ENCODE data around the gene LRRK2.

Gene LRRK2

DNA sequence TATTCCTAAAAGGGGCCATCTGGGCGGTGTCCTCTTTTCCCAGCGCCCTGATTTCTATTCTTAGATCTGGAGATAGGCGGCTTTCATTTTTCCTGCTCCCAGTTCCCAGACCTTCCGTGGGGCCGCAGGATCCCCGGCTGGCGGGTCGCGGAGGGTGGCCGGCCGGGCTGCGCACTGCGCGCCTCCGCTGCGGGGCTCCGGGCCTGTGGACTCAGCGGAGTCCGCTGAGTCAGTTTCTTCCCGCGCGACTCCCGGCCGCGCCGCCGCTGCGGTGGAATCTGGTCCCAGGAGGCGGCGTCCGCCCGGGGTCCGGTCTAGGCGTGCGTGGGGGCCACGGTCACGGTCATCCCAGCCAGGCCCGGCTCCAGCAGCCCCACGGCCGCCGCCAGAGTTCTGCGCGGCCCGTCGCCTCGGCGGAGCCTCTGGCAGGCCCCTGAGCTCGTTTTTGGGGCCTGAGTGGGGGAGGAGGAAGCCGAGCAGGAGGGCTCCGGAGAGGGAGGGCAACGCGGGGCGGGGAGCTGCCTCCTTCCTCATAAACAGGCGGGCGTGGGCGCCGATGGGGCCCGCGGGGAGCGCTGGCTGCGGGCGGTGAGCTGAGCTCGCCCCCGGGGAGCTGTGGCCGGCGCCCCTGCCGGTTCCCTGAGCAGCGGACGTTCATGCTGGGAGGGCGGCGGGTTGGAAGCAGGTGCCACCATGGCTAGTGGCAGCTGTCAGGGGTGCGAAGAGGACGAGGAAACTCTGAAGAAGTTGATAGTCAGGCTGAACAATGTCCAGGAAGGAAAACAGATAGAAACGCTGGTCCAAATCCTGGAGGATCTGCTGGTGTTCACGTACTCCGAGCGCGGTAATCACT, at the start of gene LRRK2:
TSS of gene LRRK2 (plus strand) at position 559 of the 853 bp plus-strand sequence. CDS start at position 694, 135 bp downstream.
- peak; percentile 11 to 28 for DNase-seq (ENCODE audit: extremely low read depth in 1 of 2, low read depth in 1 of 2)

GRCh38 chr12:40175045-40175444, 49.8 kb upstream of the LRRK2 start:
- DNase-seq (ENCODE audit: extremely low read depth in 1 of 2, low read depth in 1 of 2): no peak

GRCh38 chr12:40175489-40175888, 49.3 kb upstream of the LRRK2 start:
- no peak for DNase-seq (ENCODE audit: extremely low read depth in 1 of 2, low read depth in 1 of 2)

DNA sequence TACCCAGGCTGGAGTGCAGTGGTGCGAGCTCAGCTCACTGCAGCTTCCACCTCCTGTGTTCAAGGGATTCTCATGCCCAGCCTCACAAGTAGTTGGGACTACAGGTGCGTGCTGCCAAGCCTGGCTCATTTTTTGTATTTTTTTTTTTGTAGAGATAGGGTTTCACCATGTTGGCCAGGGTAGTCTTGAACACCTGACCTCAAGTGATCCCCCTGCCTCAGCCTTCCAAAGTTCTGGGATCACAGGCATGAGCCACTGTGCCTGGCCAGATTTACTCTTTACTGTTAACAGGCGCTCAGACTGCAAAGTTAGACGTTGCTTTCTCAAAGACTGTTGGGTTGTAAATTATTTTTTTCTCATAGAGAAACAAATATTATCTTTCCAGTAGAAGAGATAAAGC, 46.1 kb upstream of the LRRK2 start:
- no peak for DNase-seq (ENCODE audit: extremely low read depth in 1 of 2, low read depth in 1 of 2)

- no peak for DNase-seq (ENCODE audit: extremely low read depth in 1 of 2, low read depth in 1 of 2)
Measured at GRCh38 chr12:40181490-40181889, 43.3 kb upstream of the LRRK2 start.

- no peak for DNase-seq (ENCODE audit: extremely low read depth in 1 of 2, low read depth in 1 of 2)
Measured at GRCh38 chr12:40183715-40184114, 41.1 kb upstream of the LRRK2 start.

DNA sequence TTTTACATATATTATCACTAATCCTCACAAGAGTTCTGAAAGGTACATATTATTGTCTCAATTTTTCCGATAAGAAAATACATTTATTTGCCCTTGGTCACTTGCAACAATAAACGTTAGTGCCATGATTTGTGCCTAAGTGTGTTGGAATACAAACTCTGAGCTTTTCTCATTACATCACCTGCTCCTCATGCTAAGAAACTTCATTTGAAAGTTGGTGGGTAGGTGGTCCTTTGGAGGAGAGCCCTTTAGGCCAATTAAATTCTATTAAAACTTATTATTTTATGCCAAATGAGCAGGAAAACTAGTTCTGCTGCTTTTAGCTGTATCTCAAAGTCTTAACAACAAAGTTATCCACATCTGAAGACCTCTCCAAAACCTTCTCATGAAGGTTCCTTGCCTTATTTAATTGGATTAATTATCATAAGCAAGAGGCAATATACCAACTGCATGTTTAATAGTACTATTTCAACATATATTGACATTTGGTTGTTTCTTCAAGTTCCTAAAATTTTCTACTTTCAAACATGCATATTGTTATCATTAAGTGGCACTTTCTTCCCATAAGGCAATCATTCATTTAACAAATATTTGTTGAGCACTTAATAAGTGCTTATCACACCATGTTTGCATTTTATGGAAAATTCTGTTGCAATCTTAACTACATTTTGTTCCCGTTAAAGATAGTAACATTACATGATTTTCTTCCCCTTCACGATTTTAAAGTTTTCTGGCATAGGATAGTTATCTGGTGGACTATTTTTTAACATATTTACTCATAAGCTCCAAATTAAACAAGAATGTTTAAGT, 40.1 kb upstream of the LRRK2 start:
- DNase-seq (ENCODE audit: extremely low read depth in 1 of 2, low read depth in 1 of 2): no peak

- no peak for DNase-seq (ENCODE audit: extremely low read depth in 1 of 2, low read depth in 1 of 2)
Measured at GRCh38 chr12:40185303-40185693, 39.5 kb upstream of the LRRK2 start.

GRCh38 chr12:40188558-40189320, 36.1 kb upstream of the LRRK2 start:
- no peak for DNase-seq (ENCODE audit: extremely low read depth in 1 of 2, low read depth in 1 of 2)

DNA sequence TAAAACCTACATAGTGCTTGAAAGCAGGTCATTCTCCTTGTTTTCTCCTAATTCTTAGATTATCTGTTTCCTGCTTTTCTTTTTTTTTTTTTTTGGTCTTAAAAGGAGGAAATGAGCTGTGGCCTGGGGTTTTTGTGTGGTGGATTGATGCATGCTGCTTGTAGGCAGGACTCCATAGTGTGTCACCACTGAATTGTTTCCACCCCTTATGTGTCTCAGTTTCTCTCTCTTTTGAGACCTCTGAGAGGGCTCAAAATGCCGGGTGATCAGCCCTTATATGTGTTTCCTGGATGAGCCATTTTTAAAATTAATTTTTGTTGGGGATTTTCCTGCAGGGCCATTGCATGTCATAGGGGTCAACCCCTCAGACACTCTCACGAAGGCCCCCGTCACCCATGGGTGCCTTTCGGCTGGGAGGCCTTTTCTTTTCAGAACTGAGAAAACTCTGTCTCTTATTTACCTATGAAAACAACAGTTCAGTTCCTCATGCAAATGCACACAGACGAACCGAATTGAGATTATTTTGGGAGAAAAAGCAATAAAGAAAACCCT, 32.0 kb upstream of the LRRK2 start:
- DNase-seq (ENCODE audit: extremely low read depth in 1 of 2, low read depth in 1 of 2): no peak

DNA sequence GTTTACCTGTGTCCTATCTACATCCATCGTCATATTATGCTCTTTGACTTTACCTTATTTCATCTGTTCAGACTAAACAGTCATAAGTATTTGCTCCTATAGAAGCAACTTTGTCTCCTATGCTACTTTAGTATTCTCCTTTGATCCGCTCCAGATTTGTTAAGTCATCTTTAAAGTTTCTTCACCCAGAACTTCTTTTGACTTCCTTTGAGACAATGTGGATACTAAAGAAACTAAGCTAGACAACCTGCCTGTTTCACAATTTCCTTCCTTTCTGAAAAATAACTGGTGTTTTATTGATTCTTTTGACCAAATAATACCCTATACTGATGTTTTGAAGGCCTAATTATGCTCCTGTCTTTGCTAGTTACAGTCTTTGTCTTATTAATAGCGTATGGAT, 30.0 kb upstream of the LRRK2 start:
- no peak for DNase-seq (ENCODE audit: extremely low read depth in 1 of 2, low read depth in 1 of 2)

- DNase-seq (ENCODE audit: extremely low read depth in 1 of 2, low read depth in 1 of 2): no peak
Measured at GRCh38 chr12:40197590-40197989, 27.2 kb upstream of the LRRK2 start.

DNA sequence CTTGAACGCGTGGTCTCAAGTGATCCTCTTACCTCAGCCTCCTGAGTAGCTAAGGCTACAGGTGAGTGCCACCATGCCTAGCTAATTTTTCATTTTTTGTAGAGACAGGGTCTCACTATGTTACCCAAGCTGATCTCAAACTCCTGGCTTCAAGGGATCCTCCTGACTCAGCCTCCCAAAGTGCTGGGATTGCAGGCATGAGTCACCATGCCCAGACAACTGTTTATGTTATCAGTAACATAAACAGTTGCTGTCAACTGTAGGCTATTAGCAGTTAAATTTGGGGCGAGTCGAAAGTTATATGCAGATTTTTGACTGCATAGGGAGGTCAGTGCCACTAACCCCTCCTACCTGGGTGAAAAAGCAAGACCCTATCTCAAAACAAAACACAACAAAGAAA, 26.2 kb upstream of the LRRK2 start:
- DNase-seq (ENCODE audit: extremely low read depth in 1 of 2, low read depth in 1 of 2): no peak

GRCh38 chr12:40202095-40203059, 22.4 kb upstream of the LRRK2 start:
- DNase-seq (ENCODE audit: extremely low read depth in 1 of 2, low read depth in 1 of 2): no peak

GRCh38 chr12:40203060-40203430, 21.8 kb upstream of the LRRK2 start:
- no peak for DNase-seq (ENCODE audit: extremely low read depth in 1 of 2, low read depth in 1 of 2)

DNA sequence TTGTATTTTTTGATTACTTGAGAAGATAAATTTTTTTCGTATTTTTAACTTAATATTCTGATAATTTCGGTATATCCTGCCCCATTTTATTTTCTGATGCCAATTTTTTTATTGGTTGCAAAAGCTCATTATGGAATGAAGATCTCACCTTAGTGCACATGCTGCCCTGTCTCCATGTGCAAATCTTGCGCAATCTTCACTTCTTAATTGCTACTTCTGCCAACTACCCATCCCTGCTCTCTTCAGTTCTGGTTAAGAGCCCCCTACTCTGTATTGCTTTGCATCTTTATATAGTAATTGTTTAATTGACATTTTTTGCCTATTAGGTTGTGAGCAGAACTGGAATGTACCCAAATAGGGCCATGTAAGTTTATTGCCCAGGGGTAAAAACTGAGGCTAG, 20.5 kb upstream of the LRRK2 start:
- DNase-seq (ENCODE audit: extremely low read depth in 1 of 2, low read depth in 1 of 2): no peak

- no peak for DNase-seq (ENCODE audit: extremely low read depth in 1 of 2, low read depth in 1 of 2)
Measured at GRCh38 chr12:40207551-40207950, 17.2 kb upstream of the LRRK2 start.

DNA sequence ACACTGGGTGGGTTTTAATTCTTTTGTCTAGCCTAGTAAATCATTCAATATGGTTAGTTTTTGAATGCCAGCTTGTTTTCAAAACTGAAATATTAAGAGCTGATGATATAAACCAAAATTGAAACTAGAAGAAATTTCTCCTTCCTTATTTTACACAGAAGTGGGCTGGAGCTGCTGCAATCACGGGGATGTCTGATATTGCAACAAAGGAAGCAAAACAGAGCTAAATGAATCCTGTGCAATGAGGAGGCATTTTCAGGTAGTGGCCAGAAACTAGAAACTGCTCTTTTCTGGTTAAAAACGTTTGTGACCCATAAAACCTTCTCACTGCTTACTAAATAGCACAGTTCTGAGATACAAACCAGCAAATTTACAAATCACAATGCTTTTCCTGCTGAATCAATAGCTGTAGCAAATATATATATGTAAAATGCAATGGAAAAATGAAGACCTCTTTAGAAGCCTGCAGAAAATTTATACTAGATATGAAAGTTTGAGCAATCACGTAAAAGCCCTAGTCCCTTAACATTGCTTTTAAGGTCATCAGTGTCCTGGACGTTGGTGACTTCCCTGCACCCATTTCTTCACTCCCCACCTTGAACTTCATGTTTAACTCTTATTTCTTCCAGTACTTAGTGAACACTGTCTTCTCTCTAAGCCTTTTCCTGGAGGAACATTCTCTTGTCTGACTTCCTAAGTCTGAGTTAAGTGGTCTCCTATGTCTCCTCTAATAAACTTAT, 15.9 kb upstream of the LRRK2 start:
- no peak for DNase-seq (ENCODE audit: extremely low read depth in 1 of 2, low read depth in 1 of 2)

- no peak for DNase-seq (ENCODE audit: extremely low read depth in 1 of 2, low read depth in 1 of 2)
Measured at GRCh38 chr12:40209886-40210285, 14.9 kb upstream of the LRRK2 start.
